GM19043 (cell line): ENCODE results near the gene CRMP1.

Experiments used
- ATAC-seq: cut with Tn5 transposase; IDR thresholded peaks from one replicate; pipeline ENCODE4 v1.9.1; 2021; ENCODE audit warnings: low read depth; ENCODE audit not compliant: unreplicated experiment

Gene CRMP1

DNA sequence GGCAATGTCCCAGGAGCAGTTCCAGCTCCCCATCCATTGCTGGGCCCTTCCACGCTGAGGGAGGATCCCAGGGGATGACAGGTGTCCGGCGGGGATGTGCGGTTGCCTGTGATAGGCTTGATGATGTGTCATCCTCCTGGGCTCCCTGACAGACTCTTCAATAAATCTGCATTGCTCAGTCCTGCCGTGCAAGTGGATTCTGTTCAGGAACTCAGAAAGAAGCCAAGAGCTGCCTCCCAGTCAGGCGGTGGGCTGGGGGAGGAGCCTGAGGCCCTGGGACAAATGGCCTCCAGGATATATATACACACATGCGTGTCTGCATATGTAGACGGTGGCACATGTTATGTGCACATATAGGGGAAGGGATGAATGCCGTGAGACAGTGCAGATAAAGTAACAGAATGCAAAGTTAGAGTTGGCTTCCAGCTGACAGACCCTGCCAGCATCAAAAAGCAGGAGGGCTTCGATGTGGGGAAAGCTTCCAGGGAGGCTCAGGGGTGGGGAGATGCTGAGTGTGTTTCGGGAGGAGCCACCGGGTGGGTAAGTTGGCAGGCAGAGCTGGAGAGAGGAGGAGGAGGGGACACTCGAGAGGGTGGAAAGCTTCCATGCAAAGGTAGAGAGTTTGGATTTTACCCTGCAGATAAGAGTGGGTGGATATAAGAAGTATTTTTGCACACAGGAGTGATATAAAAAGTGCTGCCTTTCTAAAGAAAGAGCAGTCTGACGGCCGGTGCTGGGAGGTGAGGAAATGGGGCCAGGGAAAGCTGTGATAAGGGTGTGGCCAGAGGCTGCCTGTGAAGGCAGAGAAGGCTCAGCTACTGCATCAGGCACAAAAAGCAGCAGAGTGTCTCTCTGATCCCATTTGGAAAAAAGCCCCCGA, 28.5 kb upstream of the CRMP1 start:
- no peak for ATAC-seq

DNA sequence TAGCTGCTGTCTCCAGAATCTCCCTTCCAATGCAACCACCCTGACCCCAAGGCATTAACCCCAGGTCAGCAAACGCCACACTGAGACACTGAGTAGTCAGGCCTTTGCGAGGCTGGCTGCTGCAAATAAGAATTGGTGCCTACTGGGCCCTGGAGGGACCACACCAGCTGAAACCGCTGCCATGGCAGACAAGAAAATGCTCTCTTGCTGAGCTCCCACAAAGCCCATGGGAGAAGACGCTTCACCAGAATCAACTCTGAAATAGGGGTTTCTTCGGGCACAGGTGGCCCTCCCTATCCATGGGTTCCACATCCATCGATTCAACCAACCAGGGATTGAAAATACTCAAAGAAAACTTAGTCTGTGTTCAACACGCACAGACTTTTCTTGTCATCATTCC, 26.7 kb upstream of the CRMP1 start:
- no peak for ATAC-seq

DNA sequence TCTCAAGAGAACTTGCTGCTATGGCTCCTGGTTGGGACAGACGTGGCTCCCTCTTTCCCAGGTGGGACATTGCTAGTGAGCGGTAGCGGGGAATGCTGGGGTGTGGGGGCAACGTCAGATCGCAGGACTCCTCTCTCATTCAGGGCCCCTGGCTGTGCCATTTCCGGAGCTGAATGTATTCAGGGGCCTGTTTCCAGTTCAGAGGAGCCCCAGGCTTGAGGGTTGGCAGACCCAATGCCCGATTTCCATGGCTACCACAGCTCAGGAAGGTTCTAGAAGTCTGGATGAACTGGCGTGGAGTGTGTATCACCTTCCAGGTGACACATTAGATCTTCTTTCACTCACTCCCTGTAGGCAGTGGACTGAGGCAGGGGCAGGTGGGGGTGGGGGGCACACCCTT, 26.2 kb upstream of the CRMP1 start:
- no peak for ATAC-seq

DNA sequence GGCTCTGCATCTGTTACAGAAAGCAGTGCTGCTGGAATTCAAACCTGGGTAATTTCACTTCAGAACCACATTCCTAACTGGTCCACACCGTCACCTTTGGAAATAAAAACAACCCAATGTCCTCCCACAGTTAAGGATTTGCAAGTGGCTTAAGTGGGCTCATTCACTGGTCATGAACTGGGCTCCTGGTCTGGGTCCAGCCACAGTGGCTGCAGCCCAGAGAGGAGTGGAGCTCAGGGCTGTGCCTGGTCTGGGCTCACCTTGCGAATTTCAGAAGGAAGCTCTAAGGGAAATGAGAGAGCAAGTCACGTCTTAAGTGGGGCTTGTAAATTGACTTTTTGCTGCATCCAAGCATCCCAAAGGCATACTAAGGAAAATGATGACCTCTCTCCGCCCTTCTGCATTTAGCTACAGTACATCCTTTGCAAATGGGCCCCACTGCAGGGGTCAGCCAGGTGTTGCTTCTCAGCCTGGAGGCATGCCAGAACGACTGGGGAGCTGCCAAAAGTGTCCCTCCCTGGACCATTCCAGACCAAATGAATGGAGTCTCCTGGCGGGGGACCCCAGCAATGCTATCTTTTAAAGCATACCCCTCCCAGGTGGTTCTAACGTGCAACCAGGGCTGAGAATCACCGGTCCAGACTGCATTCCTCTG, 25.6 kb upstream of the CRMP1 start:
- ATAC-seq, result no peak

DNA sequence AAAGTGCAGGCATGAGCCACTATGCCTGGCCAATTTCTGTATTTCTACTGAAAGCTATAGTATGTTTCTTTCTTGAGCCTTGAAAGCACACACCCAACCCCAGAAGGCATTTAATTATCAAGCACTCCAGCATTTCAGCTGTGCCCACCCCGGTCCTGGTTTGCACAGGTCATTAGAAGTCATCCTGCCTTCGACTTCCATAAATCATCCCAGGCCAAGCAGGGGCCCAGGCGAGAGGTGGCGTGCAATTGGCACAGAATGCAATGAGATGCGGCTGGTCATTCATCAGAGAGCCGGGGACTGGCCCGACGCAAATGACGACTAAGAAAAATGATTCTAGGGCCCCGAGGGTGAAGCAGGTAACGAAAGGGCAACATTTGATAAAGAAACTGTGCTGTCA, 24.8 kb upstream of the CRMP1 start:
- no peak for ATAC-seq

GRCh38 chr4:5916229-5916628, 23.3 kb upstream of the CRMP1 start:
- ATAC-seq, result no peak

- no peak for ATAC-seq
These were observed 20.6 kb upstream of the CRMP1 start for GRCh38 chr4:5913454-5913853.

- ATAC-seq, result no peak
These were observed 19.7 kb upstream of the CRMP1 start for GRCh38 chr4:5912614-5913019.

- ATAC-seq, result no peak
These were observed 16.1 kb upstream of the CRMP1 start for GRCh38 chr4:5908876-5909427.

- no peak for ATAC-seq
These were observed 13.3 kb upstream of the CRMP1 start for GRCh38 chr4:5906191-5906590.

DNA sequence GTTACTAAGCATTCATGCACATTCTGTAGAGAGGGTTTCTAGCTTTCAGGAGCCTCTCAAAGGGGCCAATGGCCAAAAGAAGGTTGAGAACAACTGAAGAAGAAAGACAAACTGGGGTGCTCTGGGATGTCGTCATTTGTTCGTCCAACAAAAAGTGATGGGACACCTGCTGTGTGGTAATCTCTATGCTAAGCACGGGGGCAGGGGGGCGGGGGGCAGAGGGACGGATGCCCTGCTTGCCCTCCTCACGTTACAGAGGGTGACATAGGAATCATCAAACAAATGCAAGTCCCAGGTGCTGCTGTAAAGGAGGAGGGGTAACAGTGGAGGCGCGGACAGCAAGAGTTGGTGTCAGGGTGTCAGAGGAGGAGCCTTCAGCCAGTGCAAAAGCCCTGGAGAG, 12.8 kb upstream of the CRMP1 start:
- ATAC-seq, result no peak

- ATAC-seq, result no peak
These were observed 8.0 kb upstream of the CRMP1 start for GRCh38 chr4:5900844-5901243.

GRCh38 chr4:5899881-5900280, 7.0 kb upstream of the CRMP1 start:
- no peak for ATAC-seq

- ATAC-seq, result no peak
These were observed 6.5 kb upstream of the CRMP1 start for GRCh38 chr4:5899396-5899795.

DNA sequence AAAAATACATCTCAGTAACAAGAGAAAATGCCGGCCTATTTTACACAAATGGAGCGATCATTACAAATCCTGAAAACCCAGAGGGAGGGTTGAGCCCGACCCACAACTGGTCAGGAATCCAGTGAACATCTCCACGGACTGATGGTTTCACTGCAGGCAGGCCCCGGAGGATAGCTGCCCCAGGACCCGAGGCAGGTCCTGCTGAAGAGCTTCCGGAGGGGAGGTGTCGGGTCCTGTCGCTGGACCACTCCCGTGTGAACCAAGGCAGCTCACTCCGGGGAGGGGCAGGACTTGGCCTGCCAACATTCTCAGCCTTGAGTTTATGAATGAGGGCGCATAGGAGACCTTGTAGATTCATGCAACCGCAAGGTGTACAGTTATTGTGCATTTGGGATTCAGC, 4.8 kb upstream of the CRMP1 start:
- ATAC-seq, result no peak

GRCh38 chr4:5895287-5895686, 2.4 kb upstream of the CRMP1 start:
- no peak for ATAC-seq

DNA sequence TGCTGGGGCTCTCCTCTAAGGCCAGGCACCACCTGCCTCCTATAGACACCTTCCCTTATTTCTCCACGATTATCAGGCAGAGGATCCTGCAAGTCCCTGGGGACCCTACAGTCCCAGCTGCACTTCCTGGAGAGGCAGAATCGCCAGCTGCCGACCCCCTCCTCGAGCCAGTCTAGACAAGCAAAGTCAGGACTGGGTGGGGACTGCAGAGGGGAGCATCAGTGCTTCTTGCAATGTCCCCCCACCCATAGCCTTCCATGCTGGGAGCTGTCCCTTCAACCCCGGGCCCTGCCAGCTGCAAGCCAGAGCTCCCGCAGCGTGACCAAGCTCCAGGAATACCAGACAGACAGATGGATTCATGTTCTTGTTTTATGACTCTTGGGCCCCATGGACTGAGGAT, 1.4 kb upstream of the CRMP1 start:
- ATAC-seq, result no peak

GRCh38 chr4:5893591-5893990, 705 bp upstream of the CRMP1 start:
- ATAC-seq, result no peak

- ATAC-seq, result no peak
These were observed 423 bp downstream of the CRMP1 start for GRCh38 chr4:5892323-5893003.

- no peak for ATAC-seq
These were observed 1.1 kb downstream of the CRMP1 start for GRCh38 chr4:5891563-5892322.
